Left lung (tissue), 10 donors: Measurements from ENCODE around the gene PAX5. TPM values are rescaled to one million over a fixed set of nuclear protein-coding genes. Genes with fewer than 3 reads are reported as not detected.

Experiments
- ATAC-seq: fragments of 200-7000 bp; cut with Tn5 transposase; one replicate; pipeline ENCODE4 v1.9.1; 2020; ENCODE audit warnings: moderate library complexity
- DNase-seq, 4 donors: peaks; one replicate each; pipeline ENCODE4 v3.0.0-alpha.2; 2013 to 2020
- H3K27ac ChIP-seq, 2 donors: fragments of 200-600 bp; sonication (generic) in 1 of 2; one replicate each; pipeline versions ENCODE4 v1.5.0 to v1.8.0; 2020 to 2021
- H3K27me3 ChIP-seq, 2 donors: fragments of 200-600 bp; sonication (generic) in 1 of 2; one replicate each; pipeline versions ENCODE4 v1.5.0 to v1.8.0; 2020 to 2021
- H3K36me3 ChIP-seq, 2 donors: fragments of 200-600 bp; sonication (generic) in 1 of 2; one replicate each; pipeline versions ENCODE4 v1.5.0 to v1.8.0; 2020 to 2021
- H3K4me1 ChIP-seq, 2 donors: fragments of 200-600 bp; one replicate each; pipeline ENCODE4 v1.8.0; 2021
- H3K4me3 ChIP-seq, 2 donors: fragments of 200-600 bp; sonication (generic) in 1 of 2; one replicate each; pipeline versions ENCODE4 v1.5.0 to v1.8.0; 2020 to 2021; ENCODE audit warnings: mild to moderate bottlenecking in 1 of 2
- H3K9me3 ChIP-seq, 2 donors: fragments of 200-600 bp; sonication (generic) in 1 of 2; one replicate each; pipeline versions ENCODE4 v1.5.0 to v1.8.0; 2020 to 2021
- CTCF ChIP-seq, 2 donors: fragments of 200-600 bp; sonication (generic) in 1 of 2; IDR thresholded peaks; one replicate each; pipeline versions ENCODE4 v1.5.0 to v1.8.0; 2021; ENCODE audit warnings: antibody characterized with exemption in 2 of 2
- intact Hi-C, 2 donors: fragments of 100-400 bp; cut with DNase I; formaldehyde crosslinking; loops; one replicate each; pipeline versions ENCODE4 v1.11.2 to v1.14.2; 2022
- polyA plus RNA-seq, 6 donors: library from polyadenylated mRNA; unstranded; fragments of 120-200 nt; gene quantifications; one replicate each; pipeline ENCODE4 v1.2.1, GENCODE V29; 2013; ENCODE audit not compliant: insufficient read length in 6 of 6
- total RNA-seq, 2 donors: library from RNA; stranded (reverse); fragmentation: NEBNext Ultra II Directional; extraction: Animal tissue kit (Norgen Biotek cat#: 25700); gene quantifications; one replicate each; pipeline ENCODE4 v1.2.1, GENCODE V29; 2021
- donor health status: DM: no; HTN: yes; CAD: no.
- donor health status: DM: no; HTN: no; CAD: no.

The PAX5 gene
- total and polyA plus RNA-seq, 8 donors = 0.03 to 0.65 (median 0.13) TPM

- DNase-seq (no peak), ATAC-seq (no peak)
- TF ChIP-seq CTCF (IDR thresholded peaks at IDR 0.05) = no peak
- H3K4me3 ChIP-seq = no peak overlapping the region
- H3K4me1 ChIP-seq = no peaks in the 10 kb centered on the region
- peaks cover 0 to 31% of the 10 kb centered on the region in 2 donors for H3K27me3 ChIP-seq
- no peak overlapping the region for H3K27ac ChIP-seq
- H3K9me3 ChIP-seq = no peaks in the 10 kb centered on the region
- no peaks in the 10 kb centered on the region for H3K36me3 ChIP-seq
- intact Hi-C loops = no loop called here
Observed at GRCh38 chr9:36961051-36961450, 73.0 kb downstream of the PAX5 start.

- intact Hi-C loops = no loop called here
- Histone ChIP-seq H3K36me3 (no peaks in the 10 kb centered on the region), H3K9me3 (no peaks in the 10 kb centered on the region), H3K27me3 (peaks cover 0 to 36% of the 10 kb centered on the region in 2 donors), H3K4me1 (no peaks in the 10 kb centered on the region), H3K4me3 (no peak overlapping the region), H3K27ac (no peak overlapping the region)
- no peak for DNase-seq
- ATAC-seq = no peak
- no peak for TF ChIP-seq CTCF (IDR thresholded peaks at IDR 0.05)
Observed at GRCh38 chr9:36960575-36960955, 73.5 kb downstream of the PAX5 start.

- Histone ChIP-seq H3K9me3 (no peaks in the 10 kb centered on the region), H3K27ac (no peak overlapping the region), H3K4me3 (no peak overlapping the region), H3K4me1 (no peaks in the 10 kb centered on the region), H3K27me3 (peaks cover 0 to 42% of the 10 kb centered on the region in 2 donors), H3K36me3 (no peaks in the 10 kb centered on the region)
- no peak for TF ChIP-seq CTCF (IDR thresholded peaks at IDR 0.05)
- intact Hi-C loops = no loop called here
- DNase-seq (no peak), ATAC-seq (no peak)
Observed at GRCh38 chr9:36959681-36960574, 74.1 kb downstream of the PAX5 start.

GRCh38 chr9:36956908-36957307 is 77.2 kb downstream of the PAX5 start:
- Histone ChIP-seq H3K36me3 (no peaks in the 10 kb centered on the region), H3K27me3 (peaks cover 0 to 50% of the 10 kb centered on the region in 2 donors), H3K9me3 (no peaks in the 10 kb centered on the region), H3K27ac (no peak overlapping the region), H3K4me1 (no peaks in the 10 kb centered on the region), H3K4me3 (no peak overlapping the region)
- intact Hi-C loops = no loop called here
- DNase-seq (no peak), ATAC-seq (no peak)
- TF ChIP-seq CTCF (IDR thresholded peaks at IDR 0.05) = no peak

- peaks cover 0 to 43% of the 10 kb centered on the region in 2 donors for H3K27me3 ChIP-seq
- intact Hi-C loops = no loop called here
- ATAC-seq = no peak
- no peaks in the 10 kb centered on the region for H3K4me1 ChIP-seq
- H3K36me3 ChIP-seq = no peaks in the 10 kb centered on the region
- no peak overlapping the region for H3K27ac ChIP-seq
- TF ChIP-seq CTCF (IDR thresholded peaks at IDR 0.05) = no peak
- H3K9me3 ChIP-seq = no peaks in the 10 kb centered on the region
- DNase-seq = no peak
- H3K4me3 ChIP-seq = no peak overlapping the region
Observed at GRCh38 chr9:36950389-36950788, 83.7 kb downstream of the PAX5 start.
